ENCODE measurements around the gene ISM1.

ISM1 gene

DNA sequence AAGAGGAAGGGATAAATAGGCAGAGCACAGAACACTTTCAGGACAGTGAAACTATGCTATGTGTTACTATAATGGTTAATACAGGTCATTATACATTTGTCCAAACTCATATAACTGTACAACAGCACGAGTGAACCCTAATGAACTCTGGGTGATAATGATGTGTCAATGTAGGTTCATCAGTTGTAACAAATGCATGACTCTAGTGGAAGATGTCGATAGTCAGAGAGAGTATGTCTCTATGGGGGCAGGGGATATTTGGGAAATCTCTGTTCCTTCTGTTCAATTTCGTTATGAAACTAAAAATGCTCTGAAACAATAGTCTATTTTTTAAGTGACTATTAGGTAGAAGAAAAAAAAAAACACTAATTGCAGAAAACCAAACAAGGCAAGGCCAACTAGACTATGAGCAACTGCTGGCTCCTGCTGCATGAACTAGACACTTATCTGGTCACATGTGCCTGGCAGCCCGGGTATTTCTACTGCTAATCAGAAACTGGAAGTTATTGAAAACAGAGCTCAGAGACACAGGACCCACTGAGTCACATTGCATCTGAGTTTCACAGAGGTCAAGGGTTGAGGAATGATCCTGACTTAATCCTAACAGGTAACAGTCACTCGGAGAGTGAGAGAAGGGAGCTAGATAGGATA lies 97.9 kb downstream of the ISM1 start:
- TF ChIP-seq, protein P1, sequence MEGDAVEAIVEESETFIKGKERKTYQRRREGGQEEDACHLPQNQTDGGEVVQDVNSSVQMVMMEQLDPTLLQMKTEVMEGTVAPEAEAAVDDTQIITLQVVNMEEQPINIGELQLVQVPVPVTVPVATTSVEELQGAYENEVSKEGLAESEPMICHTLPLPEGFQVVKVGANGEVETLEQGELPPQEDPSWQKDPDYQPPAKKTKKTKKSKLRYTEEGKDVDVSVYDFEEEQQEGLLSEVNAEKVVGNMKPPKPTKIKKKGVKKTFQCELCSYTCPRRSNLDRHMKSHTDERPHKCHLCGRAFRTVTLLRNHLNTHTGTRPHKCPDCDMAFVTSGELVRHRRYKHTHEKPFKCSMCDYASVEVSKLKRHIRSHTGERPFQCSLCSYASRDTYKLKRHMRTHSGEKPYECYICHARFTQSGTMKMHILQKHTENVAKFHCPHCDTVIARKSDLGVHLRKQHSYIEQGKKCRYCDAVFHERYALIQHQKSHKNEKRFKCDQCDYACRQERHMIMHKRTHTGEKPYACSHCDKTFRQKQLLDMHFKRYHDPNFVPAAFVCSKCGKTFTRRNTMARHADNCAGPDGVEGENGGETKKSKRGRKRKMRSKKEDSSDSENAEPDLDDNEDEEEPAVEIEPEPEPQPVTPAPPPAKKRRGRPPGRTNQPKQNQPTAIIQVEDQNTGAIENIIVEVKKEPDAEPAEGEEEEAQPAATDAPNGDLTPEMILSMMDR (IDR thresholded peaks at IDR 0.05; ENCODE audit: low read depth, low read length, missing control alignments) = no peak
- no peak for DNase-seq (ENCODE audit: low read depth)
- no peak overlapping the region for H3K4me3 ChIP-seq (ENCODE audit: low read depth, low read length)

DNA sequence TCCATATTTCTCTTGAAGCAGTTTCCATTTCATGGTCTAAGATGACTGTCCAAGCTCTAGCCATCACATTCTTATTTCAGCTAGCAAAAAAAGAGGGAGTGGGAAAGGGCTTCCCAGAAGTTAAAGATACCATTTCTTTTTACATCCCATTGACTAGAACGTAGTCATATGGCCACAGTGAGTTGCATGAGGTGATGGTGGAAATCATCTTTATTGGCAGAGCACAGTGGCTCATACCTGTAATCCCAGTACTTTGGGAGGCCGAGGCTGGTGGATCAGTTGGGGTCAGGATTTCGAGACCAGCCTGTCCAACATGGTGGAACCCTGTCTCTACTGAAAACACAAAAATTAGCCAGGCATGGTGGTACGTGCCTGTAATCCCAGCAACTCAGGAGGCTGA lies 99.6 kb downstream of the ISM1 start:
- TF ChIP-seq, protein P1 (IDR thresholded peaks at IDR 0.05; ENCODE audit: low read depth, low read length, missing control alignments) = no peak
- no peak overlapping the region for H3K4me3 ChIP-seq (ENCODE audit: low read depth, low read length)
- DNase-seq (ENCODE audit: low read depth) = no peak

DNA sequence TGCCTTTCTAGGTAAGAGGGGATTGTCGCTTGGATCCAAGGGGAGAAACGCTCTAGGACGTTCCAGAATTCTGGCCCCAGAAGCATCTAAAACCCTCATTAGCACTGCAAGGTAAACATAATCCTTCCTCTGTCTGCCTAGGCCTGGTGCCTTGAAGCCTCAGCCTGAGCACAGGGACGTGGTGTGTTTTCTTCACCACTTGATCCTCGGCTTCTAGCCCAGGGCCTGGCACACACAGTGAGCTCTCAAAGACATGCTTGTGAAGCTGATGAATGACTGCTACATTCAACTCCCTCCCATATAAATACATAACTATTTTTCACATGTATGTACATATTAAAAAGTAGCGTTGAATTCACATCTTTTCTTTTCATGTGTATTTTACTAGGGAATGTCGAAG lies 100.3 kb downstream of the ISM1 start:
- no peak overlapping the region for H3K4me3 ChIP-seq (ENCODE audit: low read depth, low read length)
- DNase-seq (ENCODE audit: low read depth) = no peak
- TF ChIP-seq, protein P1 (IDR thresholded peaks at IDR 0.05; ENCODE audit: low read depth, low read length, missing control alignments) = no peak

DNA sequence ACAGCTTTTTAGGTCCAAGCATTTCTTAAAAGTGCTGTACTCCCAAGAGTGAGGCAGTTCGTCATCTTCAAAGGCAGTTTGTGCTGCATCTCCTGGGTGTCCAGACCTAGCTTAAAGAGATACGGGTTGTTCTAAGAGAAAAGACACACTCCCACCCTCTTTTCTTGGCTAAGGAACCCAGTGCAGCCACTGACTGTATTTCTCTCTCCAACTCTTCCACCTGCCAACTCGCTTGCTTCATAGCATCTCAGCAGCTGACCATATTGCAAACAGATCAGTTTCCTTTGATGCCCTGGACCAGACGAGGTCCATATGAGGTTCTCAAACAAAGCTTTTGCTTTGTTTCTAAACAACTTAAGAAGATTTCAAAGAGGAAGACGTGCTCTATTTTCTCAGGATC lies 101.1 kb downstream of the ISM1 start:
- no peak for DNase-seq (ENCODE audit: low read depth)
- TF ChIP-seq, protein P1 (IDR thresholded peaks at IDR 0.05; ENCODE audit: low read depth, low read length, missing control alignments) = no peak
- H3K4me3 ChIP-seq (ENCODE audit: low read depth, low read length) = no peak overlapping the region

DNA sequence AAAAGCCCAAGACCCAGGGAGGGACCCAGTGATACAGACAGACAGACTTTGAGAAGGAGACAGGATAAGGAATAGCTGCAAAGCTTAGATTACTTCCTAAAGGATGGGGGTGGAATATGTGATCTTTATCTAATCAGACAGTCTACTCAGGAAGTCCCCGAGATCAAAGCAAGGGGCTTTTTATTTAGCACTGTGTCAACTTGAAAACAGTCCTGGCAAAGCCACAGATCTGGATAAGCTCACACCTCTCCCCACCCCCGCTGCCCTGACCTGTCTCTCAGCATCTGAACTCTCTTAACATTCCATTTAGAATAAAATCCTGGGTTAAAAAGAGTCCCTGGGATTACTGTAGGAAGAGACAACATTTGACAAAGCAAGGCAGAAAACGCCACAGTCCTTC lies 101.5 kb downstream of the ISM1 start:
- H3K4me3 ChIP-seq (ENCODE audit: low read depth, low read length) = no peak overlapping the region
- DNase-seq (ENCODE audit: low read depth) = no peak
- TF ChIP-seq, protein P1 (IDR thresholded peaks at IDR 0.05; ENCODE audit: low read depth, low read length, missing control alignments) = no peak

DNA sequence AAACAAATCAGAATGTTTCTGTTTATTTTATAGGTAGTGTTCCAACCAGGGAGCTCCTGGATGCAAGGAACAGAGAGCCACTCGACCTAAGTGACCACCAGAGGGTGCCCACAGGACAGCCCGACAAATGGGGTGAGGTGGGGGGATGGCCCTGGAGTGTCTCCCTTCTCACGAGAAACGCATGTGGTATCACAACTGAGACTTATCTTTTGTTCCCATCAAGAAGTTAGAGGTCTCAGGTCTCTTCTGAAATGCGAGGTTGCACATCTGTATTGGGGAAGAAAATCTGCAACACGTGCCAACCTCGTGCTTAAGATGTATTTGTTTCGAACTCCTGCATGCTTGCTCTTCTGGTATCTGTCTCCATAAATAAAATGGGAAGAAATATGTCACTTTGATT lies 104.0 kb downstream of the ISM1 start:
- H3K4me3 ChIP-seq (ENCODE audit: low read depth, low read length) = no peak overlapping the region
- TF ChIP-seq, protein P1 (IDR thresholded peaks at IDR 0.05; ENCODE audit: low read depth, low read length, missing control alignments) = no peak
- DNase-seq (ENCODE audit: low read depth) = no peak

DNA sequence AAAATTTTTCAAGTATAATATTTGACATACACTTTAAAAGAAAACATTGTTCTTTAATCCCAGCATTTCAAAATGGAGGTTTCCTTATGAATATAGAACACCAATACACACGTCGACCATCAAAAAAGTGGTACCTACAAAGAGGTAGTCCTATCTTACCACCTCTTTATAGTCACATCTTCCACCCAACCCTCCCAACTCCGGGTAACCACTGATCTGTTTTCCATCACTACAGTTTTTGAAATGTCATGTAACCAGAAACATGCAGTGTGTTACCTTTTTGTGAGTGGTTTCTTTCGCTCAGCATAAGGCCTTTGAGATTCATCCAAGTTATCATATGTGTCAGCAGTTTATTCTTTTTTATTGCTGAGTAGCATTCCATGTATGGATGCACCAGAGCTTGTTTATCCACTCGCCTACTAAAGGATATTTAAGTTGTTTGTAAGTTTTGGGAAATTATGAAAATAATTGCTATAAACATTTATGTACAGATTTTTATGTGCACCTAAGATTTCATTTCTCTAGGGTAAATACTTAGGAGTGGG lies 104.8 kb downstream of the ISM1 start:
- DNase-seq (ENCODE audit: low read depth) = no peak
- H3K4me3 ChIP-seq (ENCODE audit: low read depth, low read length) = no peak overlapping the region
- TF ChIP-seq, protein P1 (IDR thresholded peaks at IDR 0.05; ENCODE audit: low read depth, low read length, missing control alignments) = no peak

Data from GM12864 (cell line).